Neural progenitor cell (in vitro differentiated cells): Measurements from ENCODE around the gene NRAS.

ENCODE experiments used
- CTCF ChIP-seq: fragments of 200-600 bp; sonication (generic); IDR thresholded peaks from 2 replicates; pipeline ENCODE4 v1.5.1; 2017; ENCODE audit warnings: antibody characterized with exemption, mild to moderate bottlenecking
- EZH2phosphoT487 ChIP-seq: fragments of 200-600 bp; sonication (generic); IDR thresholded peaks from 2 replicates; pipeline ENCODE4 v1.6.1; 2017; ENCODE audit warnings: antibody characterized with exemption

DNA sequence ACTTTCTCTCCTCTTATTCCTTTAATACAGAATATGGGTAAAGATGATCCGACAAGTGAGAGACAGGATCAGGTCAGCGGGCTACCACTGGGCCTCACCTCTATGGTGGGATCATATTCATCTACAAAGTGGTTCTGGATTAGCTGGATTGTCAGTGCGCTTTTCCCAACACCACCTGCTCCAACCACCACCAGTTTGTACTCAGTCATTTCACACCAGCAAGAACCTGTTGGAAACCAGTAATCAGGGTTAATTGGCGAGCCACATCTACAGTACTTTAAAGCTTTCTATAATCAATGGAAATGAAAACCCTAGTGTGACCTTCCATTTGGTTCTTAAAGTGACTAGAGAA, 643 bp downstream of the NRAS start:
- no peak for TF ChIP-seq CTCF
- no peak for TF ChIP-seq EZH2phosphoT487
